HG02870 (cell line): ENCODE data around the gene AIP.
"Not testable (repeated sequence)": the region's sequence is repeated elsewhere in the genome, so short reads cannot be mapped to it uniquely, and the experiment has no call there.

Experiments
- ATAC-seq: cut with Tn5 transposase; IDR thresholded peaks from one replicate; pipeline ENCODE4 v1.9.1; 2021; ENCODE audit warnings: mild to moderate bottlenecking, moderate library complexity; ENCODE audit not compliant: unreplicated experiment

AIP gene

GRCh38 chr11:67468456-67468758 is 14.4 kb upstream of the AIP start:
- ATAC-seq, result no peak

GRCh38 chr11:67468759-67469507 is 13.9 kb upstream of the AIP start, which contains the start of gene TMEM134:
TSS of gene TMEM134 (minus strand) at chr11:67469251. CDS start at chr11:67469192, 59 bp downstream.
- ATAC-seq, result peak; percentile 65

DNA sequence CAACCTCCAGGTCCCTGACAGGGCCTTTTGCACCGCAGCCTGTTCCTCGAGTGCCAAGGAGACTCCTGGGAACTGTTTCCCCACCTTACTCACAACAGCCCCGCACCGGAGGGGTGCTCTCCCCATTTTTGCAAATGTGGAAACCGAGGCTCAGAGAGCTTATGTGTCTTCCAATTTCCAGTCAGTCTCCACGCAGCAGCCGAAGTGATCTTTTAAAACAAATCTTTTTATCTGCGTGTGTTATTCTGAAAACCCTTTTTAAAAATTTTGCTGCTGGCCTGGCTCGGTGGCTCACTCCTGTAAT is 13.4 kb upstream of the AIP start:
- ATAC-seq, result peak; percentile 2

DNA sequence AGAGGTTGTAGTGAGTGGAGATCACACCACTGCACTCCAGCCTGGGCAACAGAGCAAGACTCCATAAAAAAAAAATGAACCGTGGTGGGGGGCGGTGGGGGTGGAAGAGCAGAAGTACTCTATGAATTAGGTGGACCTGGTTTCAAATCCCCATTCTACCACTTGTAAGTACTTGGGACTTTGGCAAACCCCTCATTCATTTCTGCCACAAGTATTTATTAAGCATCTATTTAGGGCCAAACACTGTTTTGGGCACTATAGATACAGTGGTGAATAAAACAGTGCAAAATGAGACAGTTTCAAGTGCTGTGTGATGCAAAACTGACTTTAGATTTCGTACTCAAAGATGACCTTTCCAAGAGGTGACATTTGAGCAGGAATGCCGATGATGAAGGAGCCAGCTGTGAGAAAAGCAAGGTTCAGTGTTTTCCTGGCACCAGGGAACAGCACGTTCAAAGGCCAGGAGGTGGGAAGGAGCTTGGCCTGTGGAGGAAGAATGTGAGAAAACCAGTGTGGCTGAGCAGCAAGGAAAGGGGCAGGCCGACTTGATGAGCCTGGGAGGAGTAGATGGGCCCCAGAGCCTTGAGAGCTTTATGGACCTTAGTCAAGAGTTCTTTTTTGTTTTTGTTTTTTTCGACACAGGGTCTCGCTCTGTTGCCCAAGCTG is 12.4 kb upstream of the AIP start:
- no peak for ATAC-seq

- ATAC-seq, result no peak
Observed at GRCh38 chr11:67472882-67473281, 9.9 kb upstream of the AIP start.

GRCh38 chr11:67476692-67477091 is 6.1 kb upstream of the AIP start:
- ATAC-seq, result not testable (repeated sequence)

DNA sequence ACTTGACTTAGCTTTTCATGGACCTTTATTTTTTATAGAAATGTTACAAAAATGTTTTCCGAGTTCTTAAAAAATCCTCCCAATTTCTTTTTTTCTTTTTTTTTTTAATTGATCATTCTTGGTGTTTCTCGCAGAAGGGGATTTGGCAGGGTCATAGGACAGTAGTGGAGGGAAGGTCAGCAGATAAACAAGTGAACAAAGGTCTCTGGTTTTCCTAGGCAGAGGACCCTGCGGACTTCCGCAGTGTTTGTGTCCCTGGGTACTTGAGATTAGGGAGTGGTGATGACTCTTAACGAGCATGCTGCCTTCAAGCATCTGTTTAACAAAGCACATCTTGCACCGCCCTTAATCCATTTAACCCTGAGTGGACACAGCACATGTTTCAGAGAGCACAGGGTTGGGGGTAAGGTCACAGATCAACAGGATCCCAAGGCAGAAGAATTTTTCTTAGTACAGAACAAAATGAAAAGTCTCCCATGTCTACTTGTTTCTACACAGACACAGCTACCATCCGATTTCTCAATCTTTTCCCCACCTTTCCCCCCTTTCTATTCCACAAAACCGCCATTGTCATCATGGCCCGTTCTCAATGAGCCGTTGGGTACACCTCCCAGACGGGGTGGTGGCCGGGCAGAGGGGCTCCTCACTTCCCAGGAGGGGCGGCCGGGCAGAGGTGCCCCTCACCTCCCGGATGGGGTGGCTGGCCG is 5.3 kb upstream of the AIP start:
- not testable (repeated sequence) for ATAC-seq

DNA sequence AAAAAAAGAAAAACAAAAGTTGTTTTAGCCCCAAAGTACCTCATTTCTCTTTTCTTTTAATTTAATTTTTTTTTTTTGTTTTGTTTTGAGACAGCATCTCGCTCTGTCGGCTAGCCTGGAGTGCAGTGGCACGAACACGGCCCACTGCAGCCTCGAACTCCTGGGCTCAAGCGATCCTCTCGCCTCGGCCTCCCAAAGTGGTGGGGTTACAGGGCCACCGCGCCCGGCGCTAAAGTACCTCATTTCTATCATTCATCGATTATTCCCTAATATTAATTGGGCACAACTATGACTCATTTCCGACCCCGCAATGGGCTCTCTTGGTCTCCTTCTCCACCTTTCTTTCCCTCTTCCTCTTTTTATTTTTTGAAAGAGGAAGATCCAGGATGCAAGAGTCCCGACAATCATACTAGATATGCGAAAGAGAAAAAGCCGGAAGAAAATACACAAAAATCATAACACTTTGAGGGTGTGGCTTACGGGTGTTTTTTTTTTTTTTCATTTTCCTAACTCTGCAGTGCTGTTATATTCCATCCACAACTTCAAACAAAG is 475 bp upstream of the AIP start:
- no peak for ATAC-seq

DNA sequence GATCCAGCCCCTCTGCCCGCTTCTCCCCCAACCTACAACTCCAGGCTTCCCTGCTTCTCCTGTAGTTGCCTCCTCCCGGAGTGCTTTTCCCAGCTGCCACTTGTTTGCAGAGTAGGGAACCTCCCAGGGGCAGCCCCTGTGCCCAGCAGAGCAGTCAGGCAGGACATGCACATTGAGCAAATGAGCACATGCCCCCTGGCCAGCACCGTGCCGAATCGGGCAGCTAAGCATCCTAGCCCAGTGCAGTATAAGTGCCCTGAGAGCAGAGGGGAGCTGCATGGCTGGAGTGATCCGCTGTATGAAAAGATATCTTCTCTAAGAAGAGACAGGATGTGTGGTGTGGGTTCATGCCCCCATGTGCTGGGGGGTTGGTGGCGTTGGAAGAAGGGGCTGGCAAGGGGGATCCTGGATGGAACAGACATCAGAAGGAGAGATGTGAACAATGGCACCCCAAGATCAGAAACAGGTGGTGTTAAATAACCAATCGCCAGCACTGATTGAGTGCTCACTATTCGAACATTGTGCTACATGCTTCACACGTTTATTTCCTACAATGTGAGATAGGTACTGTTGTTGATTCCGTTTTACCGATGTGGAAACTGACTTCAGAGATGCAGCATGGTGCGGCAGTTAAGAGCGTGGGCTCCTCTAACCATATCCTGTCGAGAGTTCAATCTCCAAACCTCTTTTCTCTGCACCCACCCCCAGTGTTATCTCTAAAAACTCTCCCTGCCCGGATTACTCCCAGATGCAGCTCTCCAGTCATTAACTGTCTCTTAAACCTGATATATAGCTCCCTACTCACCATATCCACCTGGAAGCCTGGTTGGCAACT is 1.2 kb downstream of the AIP start:
- no peak for ATAC-seq

DNA sequence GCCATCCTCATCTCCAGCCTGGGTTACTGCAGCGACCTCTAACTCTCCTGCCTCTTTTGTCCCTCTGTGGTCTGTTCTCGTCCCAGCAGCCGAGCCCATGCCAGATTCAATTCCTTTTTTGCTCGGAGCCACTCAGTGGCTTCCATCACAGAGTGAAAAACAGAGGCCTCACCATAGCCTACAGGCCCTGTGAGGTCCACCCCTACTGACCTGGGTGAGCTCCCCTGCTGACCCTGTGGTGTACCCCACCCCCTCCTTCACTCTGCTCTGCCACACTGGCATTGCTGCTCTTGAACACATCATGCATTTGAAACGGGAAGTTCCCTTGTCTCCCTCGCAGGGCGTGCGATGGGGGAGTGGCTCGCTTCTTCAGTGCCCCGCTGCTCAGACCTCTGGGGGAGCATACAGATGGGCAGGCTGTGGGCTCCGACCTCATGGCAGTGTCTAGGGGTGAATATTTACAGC is 2.1 kb downstream of the AIP start:
- no peak for ATAC-seq

DNA sequence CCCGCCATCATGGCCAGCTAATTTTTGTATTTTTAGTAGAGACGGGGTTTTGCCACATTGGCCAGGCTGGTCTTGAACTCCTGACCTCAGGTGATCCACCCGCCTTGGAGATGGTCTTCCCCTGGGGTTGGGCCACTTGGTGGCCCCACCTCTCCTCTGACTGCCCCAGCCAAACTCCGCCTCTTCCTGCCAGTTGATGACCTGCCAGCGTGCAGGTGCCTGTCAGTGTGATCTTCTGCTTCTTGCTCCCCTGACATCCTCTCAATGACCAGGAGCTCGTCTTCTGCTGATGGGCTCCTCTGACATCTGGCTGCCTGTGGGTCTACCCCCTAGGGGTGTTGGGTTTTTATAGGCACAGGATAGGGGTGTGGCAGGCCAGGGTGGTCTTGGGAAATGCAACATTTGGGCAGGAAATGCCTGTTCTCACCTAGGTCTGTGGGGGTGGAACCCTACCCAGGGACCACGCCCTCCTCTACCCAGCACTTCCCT is 3.1 kb downstream of the AIP start:
- not testable (repeated sequence) for ATAC-seq

- ATAC-seq, result no peak
Observed at GRCh38 chr11:67486481-67487195, 3.8 kb downstream of the AIP start.

DNA sequence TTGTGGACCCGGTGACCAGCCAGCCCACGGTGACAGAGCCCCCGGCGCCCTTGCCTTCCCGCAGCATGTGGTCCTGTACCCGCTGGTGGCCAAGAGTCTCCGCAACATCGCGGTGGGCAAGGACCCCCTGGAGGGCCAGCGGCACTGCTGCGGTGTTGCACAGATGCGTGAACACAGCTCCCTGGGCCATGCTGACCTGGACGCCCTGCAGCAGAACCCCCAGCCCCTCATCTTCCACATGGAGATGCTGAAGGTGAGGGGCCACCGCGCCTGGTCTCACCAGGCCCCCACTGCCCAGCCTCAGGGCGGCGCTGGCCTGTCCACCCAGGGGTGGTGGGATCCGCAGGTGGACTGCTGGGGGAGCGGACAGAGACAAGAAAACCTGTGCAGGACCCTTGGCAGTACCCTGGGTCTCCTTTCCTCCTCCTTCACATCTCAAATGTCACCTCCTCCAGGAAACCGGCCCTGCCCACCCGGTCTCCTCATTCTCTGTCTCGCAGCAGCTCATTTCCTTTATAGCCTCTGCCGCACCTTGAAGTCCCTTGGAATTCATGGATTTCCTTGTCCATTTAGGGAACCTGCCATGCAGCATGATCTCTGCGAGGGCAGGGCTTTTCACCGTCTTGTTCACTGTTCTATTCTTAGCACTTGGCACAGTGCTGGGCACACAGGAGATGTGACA is 6.5 kb downstream of the AIP start:
- ATAC-seq, result no peak

GRCh38 chr11:67489885-67490726 is 7.3 kb downstream of the AIP start:
- no peak for ATAC-seq

DNA sequence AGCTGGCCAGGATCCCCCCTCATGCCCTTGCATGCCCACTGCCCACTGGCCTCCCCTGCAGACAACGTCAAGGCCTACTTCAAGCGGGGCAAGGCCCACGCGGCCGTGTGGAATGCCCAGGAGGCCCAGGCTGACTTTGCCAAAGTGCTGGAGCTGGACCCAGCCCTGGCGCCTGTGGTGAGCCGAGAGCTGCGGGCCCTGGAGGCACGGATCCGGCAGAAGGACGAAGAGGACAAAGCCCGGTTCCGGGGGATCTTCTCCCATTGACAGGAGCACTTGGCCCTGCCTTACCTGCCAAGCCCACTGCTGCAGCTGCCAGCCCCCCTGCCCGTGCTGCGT is 7.9 kb downstream of the AIP start:
- no peak for ATAC-seq

DNA sequence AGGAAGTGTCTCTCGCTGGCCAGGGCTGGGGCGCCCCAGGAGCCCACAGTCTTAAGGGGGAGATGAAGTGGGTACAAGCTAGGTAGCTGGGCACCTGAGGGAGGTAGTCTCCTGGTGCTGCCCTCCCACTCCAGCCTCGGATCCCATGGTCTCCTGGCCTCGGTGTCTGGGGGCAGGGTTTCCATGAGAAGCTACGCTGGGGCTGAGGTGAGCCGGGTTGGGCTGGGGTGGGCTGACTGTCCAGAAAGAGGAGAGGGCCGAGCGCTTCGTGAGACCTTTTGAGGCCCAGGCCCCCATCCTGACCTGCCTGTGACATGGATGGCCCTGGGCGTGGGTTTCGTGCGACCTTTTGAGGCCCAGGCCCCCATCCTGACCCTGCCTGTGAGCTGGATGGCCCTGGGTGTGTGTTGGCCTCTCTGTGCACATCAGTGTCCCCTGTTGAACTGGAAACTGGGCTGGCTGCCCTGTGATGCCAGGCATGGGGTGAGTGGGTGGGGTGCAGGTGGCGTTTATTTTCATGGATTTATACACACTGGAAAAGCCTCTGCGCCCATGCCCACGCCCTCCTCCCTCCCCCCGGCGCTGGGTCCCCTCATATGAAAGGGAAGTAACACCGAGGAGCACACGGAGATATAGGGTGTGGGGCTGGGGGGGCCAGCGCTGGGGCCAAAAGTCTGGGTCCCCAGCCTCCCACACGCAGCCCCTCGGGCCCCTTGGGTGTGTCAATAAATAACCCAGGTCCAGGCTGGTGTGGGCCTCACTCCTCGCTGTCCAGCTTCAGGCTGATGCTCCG is 8.6 kb downstream of the AIP start:
- ATAC-seq, result no peak

DNA sequence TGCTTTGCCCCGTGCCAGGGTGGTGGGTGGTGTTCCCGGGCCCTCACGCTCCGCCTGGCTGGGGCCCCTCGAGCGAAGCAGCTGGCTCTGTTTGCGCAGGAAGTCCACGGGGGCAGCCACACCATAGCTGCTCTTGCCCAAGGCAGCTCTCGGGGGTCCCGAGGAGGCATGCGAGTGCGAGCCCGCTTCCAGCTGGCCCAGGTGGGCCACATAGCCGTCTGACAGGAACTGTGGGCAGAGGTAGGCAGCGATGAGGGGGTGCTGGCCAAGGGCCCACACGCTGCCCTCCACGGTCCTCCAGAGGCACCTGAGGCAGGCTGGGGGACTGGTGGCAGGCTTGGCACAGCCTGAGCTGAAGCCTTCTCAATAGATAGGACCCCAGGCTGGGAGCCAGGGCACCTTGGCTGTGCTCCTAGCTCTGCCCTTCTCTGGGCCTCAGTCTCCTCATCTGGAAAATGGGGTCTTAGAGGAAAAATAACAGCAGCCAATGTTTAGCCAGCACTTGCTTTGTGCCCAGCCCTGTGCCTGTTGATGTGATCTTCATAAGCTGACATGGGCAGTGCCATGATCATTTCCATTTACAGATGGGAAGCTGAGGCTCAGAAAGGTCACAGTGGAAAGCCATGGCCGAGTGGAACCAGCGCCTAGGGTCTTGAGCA is 9.4 kb downstream of the AIP start:
- ATAC-seq, result no peak
